Parathyroid adenoma (tissue), 2 donors: ENCODE measurements around the gene KHSRP.

Experiments used
- H2AFZ ChIP-seq: fragments of 300-600 bp; sonication (generic); one replicate; pipeline ENCODE4 v1.7.0; 2017; ENCODE audit warnings: antibody characterized with exemption, mild to moderate bottlenecking
- H3K27ac ChIP-seq: fragments of 300-600 bp; sonication (generic); one replicate; pipeline ENCODE4 v1.7.0; 2017
- H3K27me3 ChIP-seq: fragments of 300-600 bp; sonication (generic); one replicate; pipeline ENCODE4 v1.7.0; 2017; ENCODE audit warnings: low read length; ENCODE audit not compliant: control insufficient read depth, insufficient read depth
- H3K36me3 ChIP-seq: fragments of 300-600 bp; sonication (generic); one replicate; pipeline ENCODE4 v1.7.0; 2017; ENCODE audit warnings: low read length; ENCODE audit not compliant: control insufficient read depth, insufficient read depth
- H3K4me1 ChIP-seq: fragments of 300-600 bp; sonication (generic); one replicate; pipeline ENCODE4 v1.7.0; 2017; ENCODE audit warnings: control low read depth
- H3K4me2 ChIP-seq: fragments of 300-600 bp; sonication (generic); one replicate; pipeline ENCODE4 v1.7.0; 2017; ENCODE audit warnings: low read length
- H3K4me3 ChIP-seq: fragments of 300-600 bp; sonication (generic); one replicate; pipeline ENCODE4 v1.7.0; 2017; ENCODE audit warnings: low read depth, low read length
- H3K79me2 ChIP-seq: fragments of 300-600 bp; sonication (generic); one replicate; pipeline ENCODE4 v1.7.0; 2017; ENCODE audit warnings: control low read depth
- H3K9ac ChIP-seq: fragments of 300-600 bp; sonication (generic); one replicate; pipeline ENCODE4 v1.7.0; 2017; ENCODE audit warnings: mild to moderate bottlenecking
- H3K9me3 ChIP-seq: fragments of 300-600 bp; sonication (generic); one replicate; pipeline ENCODE4 v1.7.0; 2017; ENCODE audit warnings: low read length; ENCODE audit not compliant: control insufficient read depth
- TF ChIP-seq, protein P1 (sequence below): fragments of 300-600 bp; sonication (generic); IDR thresholded peaks from one replicate; pipeline ENCODE4 v1.7.0; 2017; ENCODE audit warnings: antibody characterized with exemption, mild to moderate bottlenecking
- donor health status: primary hyperparathyroidism.

The KHSRP gene

GRCh38 chr19:6442087-6442688, 17.6 kb upstream of the KHSRP start:
- no peaks in the 10 kb centered on the region for H3K27me3 ChIP-seq
- no peaks in the 10 kb centered on the region for H3K4me1 ChIP-seq
- H3K9me3 ChIP-seq = no peaks in the 10 kb centered on the region
- no peaks in the 10 kb centered on the region for H3K79me2 ChIP-seq
- TF ChIP-seq, protein P1, sequence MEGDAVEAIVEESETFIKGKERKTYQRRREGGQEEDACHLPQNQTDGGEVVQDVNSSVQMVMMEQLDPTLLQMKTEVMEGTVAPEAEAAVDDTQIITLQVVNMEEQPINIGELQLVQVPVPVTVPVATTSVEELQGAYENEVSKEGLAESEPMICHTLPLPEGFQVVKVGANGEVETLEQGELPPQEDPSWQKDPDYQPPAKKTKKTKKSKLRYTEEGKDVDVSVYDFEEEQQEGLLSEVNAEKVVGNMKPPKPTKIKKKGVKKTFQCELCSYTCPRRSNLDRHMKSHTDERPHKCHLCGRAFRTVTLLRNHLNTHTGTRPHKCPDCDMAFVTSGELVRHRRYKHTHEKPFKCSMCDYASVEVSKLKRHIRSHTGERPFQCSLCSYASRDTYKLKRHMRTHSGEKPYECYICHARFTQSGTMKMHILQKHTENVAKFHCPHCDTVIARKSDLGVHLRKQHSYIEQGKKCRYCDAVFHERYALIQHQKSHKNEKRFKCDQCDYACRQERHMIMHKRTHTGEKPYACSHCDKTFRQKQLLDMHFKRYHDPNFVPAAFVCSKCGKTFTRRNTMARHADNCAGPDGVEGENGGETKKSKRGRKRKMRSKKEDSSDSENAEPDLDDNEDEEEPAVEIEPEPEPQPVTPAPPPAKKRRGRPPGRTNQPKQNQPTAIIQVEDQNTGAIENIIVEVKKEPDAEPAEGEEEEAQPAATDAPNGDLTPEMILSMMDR = no peak
- H3K36me3 ChIP-seq = no peaks in the 10 kb centered on the region
- H3K4me2 ChIP-seq = no peak overlapping the region
- H3K4me3 ChIP-seq = no peak overlapping the region
- no peak overlapping the region for H2AFZ ChIP-seq
- no peak overlapping the region for H3K9ac ChIP-seq
- no peak overlapping the region for H3K27ac ChIP-seq

- TF ChIP-seq, protein P1 = no peak
- Histone ChIP-seq H3K79me2 (no peaks in the 10 kb centered on the region), H3K27me3 (no peaks in the 10 kb centered on the region), H3K27ac (no peak overlapping the region), H3K9me3 (no peaks in the 10 kb centered on the region), H3K4me2 (no peak overlapping the region), H3K9ac (no peak overlapping the region), H3K4me1 (no peaks in the 10 kb centered on the region), H3K36me3 (no peaks in the 10 kb centered on the region), H3K4me3 (no peak overlapping the region), H2AFZ (no peak overlapping the region)
Observed at GRCh38 chr19:6440905-6441304, 16.3 kb upstream of the KHSRP start.

DNA sequence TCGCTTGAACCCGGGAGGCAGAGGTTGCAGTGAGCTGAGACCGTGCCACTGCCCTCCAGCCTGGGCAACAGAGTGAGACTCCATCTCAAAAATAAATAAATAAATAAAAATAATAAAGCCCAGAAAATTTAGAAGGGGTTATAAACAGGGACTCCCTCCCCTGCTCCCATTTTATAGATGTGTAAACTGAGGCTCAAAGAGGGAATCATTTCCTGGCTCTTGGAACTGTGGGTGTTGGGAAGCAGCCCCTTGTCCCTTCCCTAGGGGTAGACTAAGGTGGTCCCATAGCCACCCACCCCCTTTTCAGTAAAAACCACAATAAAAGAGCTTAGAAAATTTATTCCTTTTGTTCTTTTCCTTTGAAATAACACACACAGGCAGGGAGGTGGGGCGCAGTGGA, 15.1 kb upstream of the KHSRP start:
- no peaks in the 10 kb centered on the region for H3K79me2 ChIP-seq
- no peak overlapping the region for H3K4me2 ChIP-seq
- no peaks in the 10 kb centered on the region for H3K27me3 ChIP-seq
- TF ChIP-seq, protein P1 = no peak
- no peaks in the 10 kb centered on the region for H3K36me3 ChIP-seq
- no peaks in the 10 kb centered on the region for H3K4me1 ChIP-seq
- no peak overlapping the region for H2AFZ ChIP-seq
- no peaks in the 10 kb centered on the region for H3K9me3 ChIP-seq
- H3K27ac ChIP-seq = no peak overlapping the region
- H3K4me3 ChIP-seq = no peak overlapping the region
- H3K9ac ChIP-seq = no peak overlapping the region

DNA sequence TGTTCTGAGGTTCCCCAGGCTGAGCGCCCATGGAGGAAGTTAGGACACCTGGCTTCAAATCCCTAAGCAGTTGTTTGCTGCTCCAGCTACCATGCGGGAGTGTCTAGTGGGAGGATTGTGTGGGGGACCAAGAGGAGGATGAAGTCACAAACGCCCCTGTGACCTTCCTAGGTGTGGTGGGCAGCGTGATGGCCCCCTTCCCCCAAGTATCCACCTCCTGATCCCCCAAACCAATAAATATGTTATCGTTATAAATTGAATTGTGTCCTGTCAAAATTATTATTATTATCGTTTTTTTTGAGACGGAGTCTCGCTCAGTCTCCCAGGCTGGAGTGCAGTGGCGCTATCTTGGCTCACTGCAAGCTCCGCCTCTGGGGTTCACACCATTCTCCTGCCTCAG, 9.1 kb upstream of the KHSRP start, which contains the start of gene SLC25A41:
Gene SLC25A41 (minus strand): TSS at position 101 of the 400 bp plus-strand sequence. CDS start 70 bp downstream, at position 31.
- H3K4me2 ChIP-seq = no peak within 1 kb of the TSS
- H3K27ac ChIP-seq = no peak within 1 kb of the TSS
- H3K9me3 ChIP-seq = no peaks in the 10 kb centered on the region
- H3K27me3 ChIP-seq = no peaks in the 10 kb centered on the region
- no peaks in the 10 kb centered on the region for H3K4me1 ChIP-seq
- no peak within 1 kb of the TSS for H3K4me3 ChIP-seq
- no peaks in the 10 kb centered on the region for H3K36me3 ChIP-seq
- no peaks in the 10 kb centered on the region for H3K79me2 ChIP-seq
- TF ChIP-seq, protein P1 = no peak
- no peak within 1 kb of the TSS for H3K9ac ChIP-seq
- H2AFZ ChIP-seq = no peak within 1 kb of the TSS

DNA sequence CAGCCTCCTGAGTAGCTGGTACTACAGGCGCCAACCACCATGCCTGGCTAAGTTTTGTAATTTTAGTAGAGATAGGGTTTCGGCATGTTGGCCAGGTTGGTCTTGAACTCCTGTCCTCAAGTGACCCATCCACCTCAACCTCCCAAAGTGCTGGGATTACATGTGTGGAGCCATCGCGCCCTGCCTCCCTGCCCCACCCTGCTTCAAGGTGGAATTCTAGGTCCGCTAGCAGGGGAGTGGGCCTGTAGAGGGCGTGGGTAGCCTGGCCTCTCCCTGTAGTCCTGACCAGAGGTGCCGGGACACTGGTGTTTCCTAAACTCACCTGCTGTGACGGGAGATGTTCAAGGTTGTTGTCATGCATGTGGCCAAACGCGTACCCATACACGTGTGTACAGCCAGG, 8.6 kb upstream of the KHSRP start:
- Histone ChIP-seq H3K36me3 (no peaks in the 10 kb centered on the region), H3K9me3 (no peaks in the 10 kb centered on the region), H3K4me1 (no peaks in the 10 kb centered on the region), H3K9ac (no peak overlapping the region), H2AFZ (no peak overlapping the region), H3K27ac (no peak overlapping the region), H3K27me3 (no peaks in the 10 kb centered on the region), H3K4me2 (no peak overlapping the region), H3K79me2 (no peaks in the 10 kb centered on the region), H3K4me3 (no peak overlapping the region)
- TF ChIP-seq, protein P1 = no peak
